Vagina (tissue), 2 donors: Measurements from ENCODE around the gene LUZP1.

Experiments used
- POLR2A ChIP-seq, 2 donors: fragments of 450-650 bp; IDR thresholded peaks; one replicate each; pipeline ENCODE4 v1.6.1; 2017; ENCODE audit warnings: antibody characterized with exemption in 2 of 2, mild to moderate bottlenecking in 2 of 2, moderate library complexity in 2 of 2
- POLR2AphosphoS5 ChIP-seq, 2 donors: sonication (generic); formaldehyde crosslinking; IDR thresholded peaks; one replicate each; pipeline ENCODE4 v1.9.0; 2017; ENCODE audit warnings: antibody characterized with exemption in 2 of 2, mild to moderate bottlenecking in 2 of 2, low read depth in 1 of 2; ENCODE audit not compliant: insufficient read depth in 1 of 2
- TF ChIP-seq, protein P1 (sequence below), 3 experiments: fragments of 450-650 bp in 2 of 3; fragments of 200-600 bp in 1 of 3; sonication (generic) in 1 of 3; IDR thresholded peaks; one replicate each; pipeline ENCODE4 v1.5.1; 2017 to 2019; ENCODE audit warnings: antibody characterized with exemption in 3 of 3, mild to moderate bottlenecking in 2 of 3, moderate library complexity in 2 of 3

DNA sequence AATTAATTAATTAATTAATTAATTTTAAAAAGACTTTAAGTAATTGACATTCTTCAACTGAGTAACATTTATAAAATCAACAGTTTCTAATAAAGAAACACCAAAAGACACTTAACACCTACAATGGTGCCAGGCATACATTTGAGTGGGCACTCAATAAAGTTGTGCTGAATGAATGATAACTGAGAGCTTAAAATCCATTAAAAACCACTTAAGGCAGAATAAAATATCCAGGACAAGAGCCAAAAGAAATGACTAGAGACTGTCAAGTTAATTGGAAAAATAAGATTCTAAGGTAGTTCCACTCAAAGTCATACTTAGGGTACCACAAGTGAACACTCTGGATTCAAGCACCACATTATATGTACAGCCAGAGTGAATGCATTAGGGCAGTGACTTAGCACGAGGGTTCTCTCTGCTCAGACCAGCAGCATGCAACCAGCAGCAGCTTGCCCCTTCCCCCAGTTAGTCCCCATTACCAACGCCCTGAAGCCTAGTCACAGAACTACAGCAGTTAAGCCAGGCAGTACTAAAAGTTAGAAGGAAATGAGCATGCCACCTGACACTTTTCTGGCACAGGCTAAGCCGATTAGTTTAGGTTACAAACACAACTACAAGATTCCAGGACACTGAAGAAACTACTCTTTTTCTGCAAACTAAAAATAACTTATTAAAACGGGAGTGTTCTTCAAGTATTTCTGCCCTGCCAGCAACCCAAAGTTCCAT is 46.5 kb downstream of the LUZP1 start:
- TF ChIP-seq POLR2A (IDR thresholded peaks at IDR 0.05): no peak
- TF ChIP-seq POLR2AphosphoS5 (IDR thresholded peaks at IDR 0.05; ENCODE audit: insufficient read depth in 1 of 2, low read depth in 1 of 2): no peak
- TF ChIP-seq, protein P1, sequence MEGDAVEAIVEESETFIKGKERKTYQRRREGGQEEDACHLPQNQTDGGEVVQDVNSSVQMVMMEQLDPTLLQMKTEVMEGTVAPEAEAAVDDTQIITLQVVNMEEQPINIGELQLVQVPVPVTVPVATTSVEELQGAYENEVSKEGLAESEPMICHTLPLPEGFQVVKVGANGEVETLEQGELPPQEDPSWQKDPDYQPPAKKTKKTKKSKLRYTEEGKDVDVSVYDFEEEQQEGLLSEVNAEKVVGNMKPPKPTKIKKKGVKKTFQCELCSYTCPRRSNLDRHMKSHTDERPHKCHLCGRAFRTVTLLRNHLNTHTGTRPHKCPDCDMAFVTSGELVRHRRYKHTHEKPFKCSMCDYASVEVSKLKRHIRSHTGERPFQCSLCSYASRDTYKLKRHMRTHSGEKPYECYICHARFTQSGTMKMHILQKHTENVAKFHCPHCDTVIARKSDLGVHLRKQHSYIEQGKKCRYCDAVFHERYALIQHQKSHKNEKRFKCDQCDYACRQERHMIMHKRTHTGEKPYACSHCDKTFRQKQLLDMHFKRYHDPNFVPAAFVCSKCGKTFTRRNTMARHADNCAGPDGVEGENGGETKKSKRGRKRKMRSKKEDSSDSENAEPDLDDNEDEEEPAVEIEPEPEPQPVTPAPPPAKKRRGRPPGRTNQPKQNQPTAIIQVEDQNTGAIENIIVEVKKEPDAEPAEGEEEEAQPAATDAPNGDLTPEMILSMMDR (IDR thresholded peaks at IDR 0.05): no peak
